Kidney (tissue), 14 donors: ENCODE data around the gene DDX4. TPM values are rescaled to one million over a fixed set of nuclear protein-coding genes. Genes with fewer than 3 reads are reported as not detected.

Source experiments
- DNase-seq, 5 donors: peaks; one replicate each; pipeline ENCODE4 v3.0.0-alpha.2; 2013 to 2020
- FAIRE-seq: peaks from 2 replicates; lab custom pipeline; 2012; peaks lifted over from hg19 to GRCh38; lab: Jason Lieb, UNC
- H3K27ac ChIP-seq, 2 donors: one replicate each; pipeline ENCODE4 v1.7.0; 2013; ENCODE audit warnings: low read depth in 2 of 2, low read length in 2 of 2, inconsistent platforms in 1 of 2
- H3K27me3 ChIP-seq: one replicate; pipeline ENCODE4 v1.7.1; 2013; ENCODE audit warnings: low read length, inconsistent platforms; ENCODE audit not compliant: control insufficient read depth, insufficient read depth
- H3K36me3 ChIP-seq, 3 donors: one replicate each; pipeline versions ENCODE4 v1.7.0 to v1.7.1; 2013; ENCODE audit warnings: low read length in 3 of 3, control low read depth in 1 of 3, inconsistent platforms in 1 of 3; ENCODE audit not compliant: insufficient read depth in 3 of 3, control insufficient read depth in 2 of 3
- H3K4me1 ChIP-seq, 3 donors: one replicate each; pipeline versions ENCODE4 v1.7.0 to v1.7.1; 2013; ENCODE audit warnings: low read length in 3 of 3, inconsistent platforms in 1 of 3, low read depth in 1 of 3; ENCODE audit not compliant: control insufficient read depth in 2 of 3, insufficient read depth in 2 of 3
- H3K4me3 ChIP-seq, 3 donors: one replicate each; pipeline versions ENCODE4 v1.7.0 to v1.8.1; 2013; ENCODE audit warnings: low read length in 3 of 3, control low read depth in 1 of 3, inconsistent platforms in 1 of 3
- H3K9ac ChIP-seq, 3 donors: one replicate each; pipeline versions ENCODE4 v1.7.0 to v1.7.1; 2013; ENCODE audit warnings: low read length in 3 of 3, control low read depth in 1 of 3, inconsistent platforms in 1 of 3
- H3K9me3 ChIP-seq, 3 donors: one replicate each; pipeline versions ENCODE4 v1.7.0 to v1.7.1; 2013; ENCODE audit warnings: low read length in 3 of 3, control low read depth in 1 of 3, inconsistent platforms in 1 of 3; ENCODE audit not compliant: control insufficient read depth in 2 of 3, insufficient read depth in 1 of 3
- CTCF ChIP-seq: IDR thresholded peaks from 3 replicates; pipeline ENCODE4 v1.5.1; 2012; ENCODE audit warnings: mild to moderate bottlenecking, moderate library complexity, borderline replicate concordance; ENCODE audit not compliant: insufficient read depth; ENCODE audit errors: extremely low read depth
- intact Hi-C: fragments of 100-400 bp; cut with DNase I; formaldehyde crosslinking; loops from one replicate; pipeline ENCODE4 v1.11.1; 2022
- polyA plus RNA-seq: library from polyadenylated mRNA; stranded (reverse); fragments of 350-450 nt; fragmentation: Illumina TruSeq; extraction: RNeasy Lipid Tissue Mini Kit (QIAGEN cat#74804); gene quantifications from one replicate; pipeline ENCODE4 v1.2.3, GENCODE V29; 2014; ENCODE audit warnings: low read depth, low replicate concordance; ENCODE audit not compliant: insufficient read depth
- total RNA-seq: library from RNA; stranded (reverse); fragmentation: NEBNext Ultra II Directional; extraction: Animal tissue kit (Norgen Biotek cat#: 25700); gene quantifications from one replicate; pipeline ENCODE4 v1.2.1, GENCODE V29; 2021
- donor health status: control.
- donor health status: control.
- donor health status: control.
- donor health status: control.
- donor health status: control.
- donor health status: DM: yes; HTN: yes; CAD: no.
- donor health status: Normal renal cell carcinoma (clear cell type).

Gene DDX4
- total and polyA plus RNA-seq, 2 donors from 2014 or later: not detected

- H3K27me3 ChIP-seq: no peaks in the 10 kb centered on the region
- FAIRE-seq (no peak), DNase-seq (no peak)
- H3K4me3 ChIP-seq: no peak overlapping the region
- no peak for TF ChIP-seq CTCF
- H3K36me3 ChIP-seq: no peaks in the 10 kb centered on the region
- no peaks in the 10 kb centered on the region for H3K9me3 ChIP-seq
- intact Hi-C loops: no loop called here
- H3K4me1 ChIP-seq: no peaks in the 10 kb centered on the region
- H3K9ac ChIP-seq: no peak overlapping the region
- no peak overlapping the region for H3K27ac ChIP-seq
Measured at GRCh38 chr5:55852503-55852902, 114.6 kb downstream of the DDX4 start.

DNA sequence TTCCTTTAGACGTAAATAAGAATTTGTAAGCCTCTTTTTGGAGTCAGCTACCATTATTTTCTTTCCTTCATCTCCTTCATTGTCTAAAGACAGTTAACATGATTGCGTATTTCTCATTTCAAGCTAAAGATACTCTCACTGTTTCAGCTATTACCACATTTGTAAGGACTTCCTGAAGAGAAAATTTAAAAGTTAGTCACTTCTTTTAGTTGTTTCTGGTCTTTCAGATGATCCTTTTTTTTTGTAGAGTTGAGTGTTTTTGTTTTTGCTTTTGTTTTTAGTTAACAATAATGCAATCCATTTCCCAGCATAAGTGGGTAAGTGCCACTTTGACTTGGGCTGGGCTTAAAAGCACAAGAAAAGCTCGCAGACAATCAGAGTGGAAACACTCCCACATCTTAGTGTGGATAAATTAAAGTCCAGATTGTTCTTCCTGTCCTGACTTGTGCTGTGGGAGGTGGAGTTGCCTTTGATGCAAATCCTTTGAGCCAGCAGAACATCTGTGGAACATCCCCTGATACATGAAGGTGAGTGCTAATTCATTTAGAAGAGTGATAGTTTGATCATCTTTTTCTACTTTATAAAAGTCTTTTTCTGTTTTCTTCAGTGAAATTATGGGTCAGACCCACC, 115.3 kb downstream of the DDX4 start:
- no peak for FAIRE-seq
- intact Hi-C loops: no loop called here

DNA sequence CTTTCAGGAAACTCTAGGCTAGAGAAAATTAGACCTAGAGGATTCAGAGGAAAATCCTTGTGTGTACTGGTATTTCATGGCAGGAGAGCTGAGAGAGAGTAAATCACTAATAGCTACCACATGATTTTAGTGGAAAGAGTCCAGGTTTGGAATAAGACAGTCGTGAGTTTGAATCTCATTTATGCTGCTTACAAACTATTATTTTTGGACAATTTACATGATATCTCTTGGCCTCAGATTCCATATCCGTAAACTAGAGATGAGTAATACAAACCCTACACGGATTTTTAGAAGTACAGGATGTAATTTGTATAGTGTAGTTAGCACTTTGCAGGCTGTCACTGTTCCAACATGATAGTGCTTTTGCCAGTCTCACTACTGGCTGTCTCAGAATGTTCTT, 116.0 kb downstream of the DDX4 start:
- DNase-seq: no peak
- intact Hi-C loops: no loop called here
- no peak overlapping the region for H3K4me3 ChIP-seq
- FAIRE-seq: no peak
- H3K27ac ChIP-seq: no peak overlapping the region
- H3K27me3 ChIP-seq: no peaks in the 10 kb centered on the region
- H3K4me1 ChIP-seq: no peaks in the 10 kb centered on the region
- no peaks in the 10 kb centered on the region for H3K9me3 ChIP-seq
- H3K9ac ChIP-seq: no peak overlapping the region
- no peak for TF ChIP-seq CTCF
- H3K36me3 ChIP-seq: no peaks in the 10 kb centered on the region

More for the DNA sequence above, 115.3 kb downstream of the DDX4 start:
- Histone ChIP-seq H3K36me3 (no peaks in the 10 kb centered on the region), H3K4me1 (no peaks in the 10 kb centered on the region), H3K27ac (no peak overlapping the region), H3K4me3 (no peak overlapping the region), H3K27me3 (no peaks in the 10 kb centered on the region), H3K9me3 (no peaks in the 10 kb centered on the region), H3K9ac (no peak overlapping the region)
- DNase-seq: no peak
- no peak for TF ChIP-seq CTCF

DNA sequence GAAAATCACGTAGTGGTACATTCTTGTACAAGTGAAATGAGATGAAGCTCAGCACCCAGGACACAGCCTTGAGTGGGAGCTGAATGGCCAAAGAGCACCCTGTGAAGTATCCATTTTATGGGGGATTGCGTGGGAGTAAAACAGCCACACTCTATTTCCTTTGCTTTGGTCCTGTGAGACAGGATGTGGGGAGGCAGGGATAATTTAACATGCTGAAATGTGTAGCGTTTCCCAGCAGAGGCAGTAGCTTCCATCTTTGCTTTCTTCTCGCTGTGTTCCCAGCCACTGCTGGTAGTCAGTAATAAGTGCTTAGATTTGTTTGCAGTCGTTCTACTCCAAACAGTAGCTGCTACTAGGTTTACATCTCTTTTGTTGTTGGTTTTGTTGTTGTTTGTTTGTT, 117.6 kb downstream of the DDX4 start:
- FAIRE-seq: no peak
- no peak for TF ChIP-seq CTCF
- Histone ChIP-seq H3K9ac (no peak overlapping the region), H3K4me3 (no peak overlapping the region), H3K9me3 (no peaks in the 10 kb centered on the region), H3K27me3 (no peaks in the 10 kb centered on the region), H3K4me1 (no peaks in the 10 kb centered on the region), H3K36me3 (no peaks in the 10 kb centered on the region), H3K27ac (no peak overlapping the region)
- DNase-seq: peak in 2 of 5 donors; percentile 24 to 32
- intact Hi-C loops: no loop called here
